ENCODE measurements around the gene RBMS1. TPM values are rescaled to one million over a fixed set of nuclear protein-coding genes. Genes with fewer than 3 reads are reported as not detected.

The RBMS1 gene
- total and polyA plus RNA-seq, 2 donors (not counting 1 experiment from before 2014, with no cell fraction given): 18.0 to 36.7 TPM

GRCh38 chr2:160310118-160310828 lies 183.3 kb downstream of the RBMS1 start:
- Histone ChIP-seq H3K27ac (ENCODE audit: low read length in 2 of 2) (no peak overlapping the region), H3K4me3 (ENCODE audit: control extremely low read depth in 1 of 5, extremely low read depth in 1 of 5, insufficient read depth in 1 of 5, low read depth in 2 of 5, low read length in 4 of 5) (no peak overlapping the region), H3K9me3 (ENCODE audit: control extremely low read depth in 1 of 3, control insufficient read depth in 2 of 3, insufficient read depth in 1 of 3, low read length in 2 of 3) (no peaks in the 10 kb centered on the region), H3K36me3 (replicated peaks in 1 of 2; ENCODE audit: control extremely low read depth in 1 of 2, control insufficient read depth in 1 of 2, extremely low read depth in 1 of 2, insufficient read depth in 2 of 2, low read length in 1 of 2) (peaks cover 0 to 24% of the 10 kb centered on the region in 2 experiments), H3K27me3 (replicated peaks in 1 of 4; ENCODE audit: control extremely low read depth in 1 of 4, control insufficient read depth in 3 of 4, insufficient read depth in 4 of 4, low read length in 3 of 4) (no peaks in the 10 kb centered on the region), H4K20me1 (ENCODE audit: control insufficient read depth, insufficient read depth, low read length, poor library complexity, severe bottlenecking) (peaks cover 6% of the 10 kb centered on the region), H3K4me2 (replicated peaks; ENCODE audit: low read depth, low read length, poor library complexity, severe bottlenecking) (no peak overlapping the region), H3K9ac (ENCODE audit: low read length) (no peak overlapping the region), H2AFZ (ENCODE audit: insufficient read depth, low read depth, low read length, poor library complexity, severe bottlenecking) (no peak overlapping the region), H3K79me2 (ENCODE audit: control insufficient read depth, insufficient read depth, low read length) (no peaks in the 10 kb centered on the region), H3K4me1 (ENCODE audit: control insufficient read depth in 2 of 2, insufficient read depth in 2 of 2, low read length in 2 of 2) (no peaks in the 10 kb centered on the region)
- Mint-ChIP-seq H3K27ac (no peak overlapping the region), H3K4me3 (no peak overlapping the region), H3K9me3 (ENCODE audit: insufficient read depth) (no peaks in the 10 kb centered on the region), H3K27me3 (no peaks in the 10 kb centered on the region), H3K4me1 (no peaks in the 10 kb centered on the region)
- ChIA-PET POLR2A (no interaction called here), CTCF (interaction anchor here (1.3 kb wide), 1 partner anchor 14 kb away, joined by 4 read pairs; no protein-coding TSS in a partner anchor)
- no peak for DNase-seq
- ATAC-seq (ENCODE audit: low read depth): no peak
- TF ChIP-seq, protein P1, sequence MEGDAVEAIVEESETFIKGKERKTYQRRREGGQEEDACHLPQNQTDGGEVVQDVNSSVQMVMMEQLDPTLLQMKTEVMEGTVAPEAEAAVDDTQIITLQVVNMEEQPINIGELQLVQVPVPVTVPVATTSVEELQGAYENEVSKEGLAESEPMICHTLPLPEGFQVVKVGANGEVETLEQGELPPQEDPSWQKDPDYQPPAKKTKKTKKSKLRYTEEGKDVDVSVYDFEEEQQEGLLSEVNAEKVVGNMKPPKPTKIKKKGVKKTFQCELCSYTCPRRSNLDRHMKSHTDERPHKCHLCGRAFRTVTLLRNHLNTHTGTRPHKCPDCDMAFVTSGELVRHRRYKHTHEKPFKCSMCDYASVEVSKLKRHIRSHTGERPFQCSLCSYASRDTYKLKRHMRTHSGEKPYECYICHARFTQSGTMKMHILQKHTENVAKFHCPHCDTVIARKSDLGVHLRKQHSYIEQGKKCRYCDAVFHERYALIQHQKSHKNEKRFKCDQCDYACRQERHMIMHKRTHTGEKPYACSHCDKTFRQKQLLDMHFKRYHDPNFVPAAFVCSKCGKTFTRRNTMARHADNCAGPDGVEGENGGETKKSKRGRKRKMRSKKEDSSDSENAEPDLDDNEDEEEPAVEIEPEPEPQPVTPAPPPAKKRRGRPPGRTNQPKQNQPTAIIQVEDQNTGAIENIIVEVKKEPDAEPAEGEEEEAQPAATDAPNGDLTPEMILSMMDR (IDR thresholded peaks at IDR 0.05): no peak
- no peak for TF ChIP-seq EZH2 (IDR thresholded peaks at IDR 0.05; ENCODE audit: borderline replicate concordance, insufficient read depth, low read depth, low read length, poor library complexity, severe bottlenecking)
- intact Hi-C loops (cut with micrococcal nuclease): no loop called here
- 95% methylated on average over 3 of the region's 8 CpGs for WGBS (ENCODE audit: insufficient coverage)

- no peak for TF ChIP-seq EZH2 (IDR thresholded peaks at IDR 0.05; ENCODE audit: borderline replicate concordance, insufficient read depth, low read depth, low read length, poor library complexity, severe bottlenecking)
- TF ChIP-seq, protein P1 (IDR thresholded peaks at IDR 0.05): no peak
- DNase-seq (no peak), ATAC-seq (ENCODE audit: low read depth) (no peak)
- Mint-ChIP-seq H3K27ac (no peak overlapping the region), H3K4me3 (no peak overlapping the region), H3K9me3 (ENCODE audit: insufficient read depth) (no peaks in the 10 kb centered on the region), H3K27me3 (no peaks in the 10 kb centered on the region), H3K4me1 (no peaks in the 10 kb centered on the region)
- no peak overlapping the region for H3K4me3 ChIP-seq (ENCODE audit: control extremely low read depth in 1 of 5, extremely low read depth in 1 of 5, insufficient read depth in 1 of 5, low read depth in 2 of 5, low read length in 4 of 5)
- H4K20me1 ChIP-seq (ENCODE audit: control insufficient read depth, insufficient read depth, low read length, poor library complexity, severe bottlenecking): peaks cover 6% of the 10 kb centered on the region
- H3K9ac ChIP-seq (ENCODE audit: low read length): no peak overlapping the region
- ChIA-PET POLR2A (no interaction called here), CTCF (interaction anchor here (1.3 kb wide), 1 partner anchor 15 kb away, joined by 4 read pairs; no protein-coding TSS in a partner anchor)
- no peak overlapping the region for H3K27ac ChIP-seq (ENCODE audit: low read length in 2 of 2)
- H3K4me2 ChIP-seq (replicated peaks; ENCODE audit: low read depth, low read length, poor library complexity, severe bottlenecking): no peak overlapping the region
- intact Hi-C loops (cut with micrococcal nuclease): no loop called here
- H3K4me1 ChIP-seq (ENCODE audit: control insufficient read depth in 2 of 2, insufficient read depth in 2 of 2, low read length in 2 of 2): no peaks in the 10 kb centered on the region
- peaks cover 0 to 24% of the 10 kb centered on the region in 2 experiments for H3K36me3 ChIP-seq (replicated peaks in 1 of 2; ENCODE audit: control extremely low read depth in 1 of 2, control insufficient read depth in 1 of 2, extremely low read depth in 1 of 2, insufficient read depth in 2 of 2, low read length in 1 of 2)
- H3K27me3 ChIP-seq (replicated peaks in 1 of 4; ENCODE audit: control extremely low read depth in 1 of 4, control insufficient read depth in 3 of 4, insufficient read depth in 4 of 4, low read length in 3 of 4): no peaks in the 10 kb centered on the region
- no peaks in the 10 kb centered on the region for H3K79me2 ChIP-seq (ENCODE audit: control insufficient read depth, insufficient read depth, low read length)
- H3K9me3 ChIP-seq (ENCODE audit: control extremely low read depth in 1 of 3, control insufficient read depth in 2 of 3, insufficient read depth in 1 of 3, low read length in 2 of 3): no peaks in the 10 kb centered on the region
- no peak overlapping the region for H2AFZ ChIP-seq (ENCODE audit: insufficient read depth, low read depth, low read length, poor library complexity, severe bottlenecking)
These were observed 184.0 kb downstream of the RBMS1 start for GRCh38 chr2:160309585-160309984.
